Neutrophil (primary cell): ENCODE results near the gene HK1.
"Not testable (repeated sequence)": the region's sequence is repeated elsewhere in the genome, so short reads cannot be mapped to it uniquely, and the experiment has no call there.

ENCODE experiments used
- H3K27ac ChIP-seq: fragments of 200-600 bp; sonication (generic); 2 replicates; pipeline ENCODE4 v1.5.1; 2016; ENCODE audit warnings: mild to moderate bottlenecking, moderate library complexity
- H3K27me3 ChIP-seq: fragments of 200-600 bp; sonication (generic); 2 replicates; pipeline ENCODE4 v1.6.0; 2016; ENCODE audit warnings: mild to moderate bottlenecking
- H3K36me3 ChIP-seq: fragments of 200-600 bp; sonication (generic); 2 replicates; pipeline ENCODE4 v1.5.1; 2017
- H3K4me1 ChIP-seq, 2 experiments: fragments of 200-600 bp in 1 of 2; sonication (generic) in 1 of 2; 1 replicate in 1 of 2; 2 replicates in 1 of 2; pipeline versions ENCODE4 v1.5.1 to v1.6.1; 2013 to 2016; ENCODE audit warnings: low read depth in 1 of 2, low read length in 1 of 2, mild to moderate bottlenecking in 1 of 2, moderate library complexity in 1 of 2; ENCODE audit not compliant: control insufficient read depth in 1 of 2, insufficient read depth in 1 of 2
- H3K4me3 ChIP-seq, 2 experiments: fragments of 200-600 bp in 1 of 2; sonication (generic) in 1 of 2; 1 replicate in 1 of 2; 2 replicates in 1 of 2; pipeline ENCODE4 v1.5.1; 2013 to 2016; ENCODE audit warnings: low read depth in 1 of 2, low read length in 1 of 2, mild to moderate bottlenecking in 1 of 2, moderate library complexity in 1 of 2
- H3K9me3 ChIP-seq: fragments of 200-600 bp; sonication (generic); 2 replicates; pipeline ENCODE4 v1.5.1; 2016
- TF ChIP-seq, protein P1 (sequence below): fragments of 200-600 bp; sonication (generic); IDR thresholded peaks from 2 replicates; pipeline ENCODE4 v1.5.1; 2016; ENCODE audit warnings: antibody characterized with exemption

Gene HK1

DNA sequence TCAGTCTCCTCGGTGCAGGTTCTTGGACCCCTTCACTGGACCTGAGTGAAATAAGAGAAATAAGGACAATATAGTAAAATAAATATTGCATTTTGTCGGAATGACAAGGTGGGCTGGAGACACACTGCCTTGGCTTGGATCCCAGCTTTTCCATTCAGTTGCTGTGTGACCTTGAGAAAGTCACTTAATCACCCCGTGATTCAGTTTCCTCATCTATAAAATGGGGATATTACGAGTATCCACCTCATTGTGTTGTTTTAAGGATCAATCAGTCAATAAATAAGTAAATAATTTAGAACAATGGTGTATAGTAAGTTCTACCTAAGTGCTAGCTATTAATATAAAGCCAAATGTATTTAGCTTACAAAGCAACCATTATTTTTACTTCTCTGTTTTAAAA lies 29.1 kb downstream of the HK1 start:
- Histone ChIP-seq H3K36me3 (no peaks in the 10 kb centered on the region), H3K4me1 (no peaks in the 10 kb centered on the region), H3K27me3 (no peaks in the 10 kb centered on the region), H3K27ac (no peak overlapping the region), H3K9me3 (no peaks in the 10 kb centered on the region), H3K4me3 (no peak overlapping the region)
- TF ChIP-seq, protein P1, sequence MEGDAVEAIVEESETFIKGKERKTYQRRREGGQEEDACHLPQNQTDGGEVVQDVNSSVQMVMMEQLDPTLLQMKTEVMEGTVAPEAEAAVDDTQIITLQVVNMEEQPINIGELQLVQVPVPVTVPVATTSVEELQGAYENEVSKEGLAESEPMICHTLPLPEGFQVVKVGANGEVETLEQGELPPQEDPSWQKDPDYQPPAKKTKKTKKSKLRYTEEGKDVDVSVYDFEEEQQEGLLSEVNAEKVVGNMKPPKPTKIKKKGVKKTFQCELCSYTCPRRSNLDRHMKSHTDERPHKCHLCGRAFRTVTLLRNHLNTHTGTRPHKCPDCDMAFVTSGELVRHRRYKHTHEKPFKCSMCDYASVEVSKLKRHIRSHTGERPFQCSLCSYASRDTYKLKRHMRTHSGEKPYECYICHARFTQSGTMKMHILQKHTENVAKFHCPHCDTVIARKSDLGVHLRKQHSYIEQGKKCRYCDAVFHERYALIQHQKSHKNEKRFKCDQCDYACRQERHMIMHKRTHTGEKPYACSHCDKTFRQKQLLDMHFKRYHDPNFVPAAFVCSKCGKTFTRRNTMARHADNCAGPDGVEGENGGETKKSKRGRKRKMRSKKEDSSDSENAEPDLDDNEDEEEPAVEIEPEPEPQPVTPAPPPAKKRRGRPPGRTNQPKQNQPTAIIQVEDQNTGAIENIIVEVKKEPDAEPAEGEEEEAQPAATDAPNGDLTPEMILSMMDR, result no peak

DNA sequence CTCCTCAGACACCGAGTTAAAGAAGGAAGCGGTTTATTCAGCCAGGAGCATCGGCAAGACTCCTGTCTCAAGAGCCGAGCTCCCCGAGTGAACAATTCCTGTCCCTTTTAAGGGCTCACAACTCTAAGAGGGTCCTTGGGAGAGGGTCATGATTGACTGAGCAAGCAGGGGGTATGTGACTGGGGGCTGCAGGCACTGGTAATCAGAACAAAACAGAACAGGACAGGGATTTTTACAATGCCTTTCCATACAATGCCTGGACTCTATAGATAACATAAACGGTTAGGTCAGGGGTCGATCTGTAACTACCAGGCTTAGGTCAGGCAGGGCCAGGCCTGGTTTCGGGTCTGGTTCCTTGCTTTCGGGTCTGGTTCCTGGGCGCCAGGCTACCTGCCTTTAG lies 30.0 kb downstream of the HK1 start:
- not testable (repeated sequence) for H3K9me3 ChIP-seq, H3K27me3 ChIP-seq, H3K4me1 ChIP-seq, H3K4me3 ChIP-seq, H3K36me3 ChIP-seq, H3K27ac ChIP-seq

DNA sequence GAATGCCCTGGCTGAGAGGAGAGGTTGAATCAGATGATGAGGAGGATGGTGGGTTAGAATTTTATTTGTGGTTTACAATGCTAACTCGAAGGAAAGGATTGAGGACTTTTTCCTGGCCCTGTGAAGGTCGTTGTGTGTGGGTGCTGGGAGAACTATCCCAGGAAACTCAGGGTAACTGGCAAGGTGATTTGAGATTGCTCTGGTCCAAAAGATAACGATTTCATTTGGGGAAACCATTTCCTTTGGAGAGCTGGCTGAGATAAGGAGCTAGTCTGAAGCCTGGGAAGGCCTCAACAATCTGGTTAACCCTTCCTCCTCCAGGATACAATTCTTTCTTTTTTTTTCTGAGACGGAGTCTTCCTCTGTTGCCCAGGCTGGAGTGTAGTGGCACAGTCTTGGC lies 33.0 kb downstream of the HK1 start:
- no peaks in the 10 kb centered on the region for H3K4me1 ChIP-seq
- no peaks in the 10 kb centered on the region for H3K9me3 ChIP-seq
- no peak overlapping the region for H3K4me3 ChIP-seq
- TF ChIP-seq, protein P1, result no peak
- H3K27ac ChIP-seq, result no peak overlapping the region
- no peaks in the 10 kb centered on the region for H3K27me3 ChIP-seq
- H3K36me3 ChIP-seq, result no peaks in the 10 kb centered on the region

DNA sequence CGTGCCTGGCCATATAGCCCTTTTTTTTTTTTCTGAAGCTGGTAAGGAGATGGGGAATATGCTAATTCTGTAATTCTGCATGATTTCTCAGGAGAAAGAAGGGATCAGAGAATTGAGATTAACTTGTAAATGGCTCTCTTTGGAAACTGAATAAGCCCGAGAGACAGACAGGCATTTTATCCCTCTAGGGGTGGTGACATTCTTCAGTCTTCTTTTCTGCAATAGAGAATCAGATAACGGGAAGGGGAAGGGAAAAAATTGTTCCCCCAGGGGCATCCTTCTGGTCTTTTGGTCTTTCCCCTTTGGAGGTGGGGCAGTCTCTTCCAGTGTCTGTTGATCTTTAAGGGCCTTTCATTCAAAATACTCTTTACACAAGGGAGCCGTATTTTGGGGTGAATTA lies 34.2 kb downstream of the HK1 start:
- H3K4me3 ChIP-seq, result no peak overlapping the region
- no peaks in the 10 kb centered on the region for H3K9me3 ChIP-seq
- H3K27me3 ChIP-seq, result no peaks in the 10 kb centered on the region
- H3K36me3 ChIP-seq, result no peaks in the 10 kb centered on the region
- H3K27ac ChIP-seq, result no peak overlapping the region
- TF ChIP-seq, protein P1, result no peak
- H3K4me1 ChIP-seq, result peaks cover 5 to 6% of the 10 kb centered on the region in 2 experiments

DNA sequence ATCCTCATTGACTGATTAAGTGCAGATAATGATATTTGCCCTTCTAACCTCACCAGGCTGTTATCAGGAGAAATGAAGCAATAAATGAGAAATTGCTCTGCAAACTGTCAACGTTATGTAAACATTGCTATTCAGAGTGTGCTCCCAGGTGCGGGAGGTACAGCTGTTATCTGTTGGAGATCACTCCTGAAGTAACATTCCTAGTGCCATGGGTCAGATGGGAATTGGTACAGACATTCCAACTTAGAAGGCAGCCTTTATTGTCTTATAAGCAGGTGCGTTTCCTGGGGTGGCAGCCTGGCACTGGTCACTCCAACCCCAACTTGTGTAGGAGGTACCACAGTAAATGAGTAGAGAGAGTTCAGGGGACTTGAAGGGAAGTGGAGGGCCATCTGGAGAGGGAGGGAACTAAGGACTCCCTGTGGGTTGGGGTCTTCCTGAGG lies 36.8 kb downstream of the HK1 start:
- Histone ChIP-seq H3K27me3 (no peaks in the 10 kb centered on the region), H3K9me3 (no peaks in the 10 kb centered on the region), H3K4me1 (peaks cover 22 to 23% of the 10 kb centered on the region in 2 experiments), H3K27ac (no peak overlapping the region), H3K36me3 (no peaks in the 10 kb centered on the region), H3K4me3 (no peak overlapping the region)
- TF ChIP-seq, protein P1, result no peak

DNA sequence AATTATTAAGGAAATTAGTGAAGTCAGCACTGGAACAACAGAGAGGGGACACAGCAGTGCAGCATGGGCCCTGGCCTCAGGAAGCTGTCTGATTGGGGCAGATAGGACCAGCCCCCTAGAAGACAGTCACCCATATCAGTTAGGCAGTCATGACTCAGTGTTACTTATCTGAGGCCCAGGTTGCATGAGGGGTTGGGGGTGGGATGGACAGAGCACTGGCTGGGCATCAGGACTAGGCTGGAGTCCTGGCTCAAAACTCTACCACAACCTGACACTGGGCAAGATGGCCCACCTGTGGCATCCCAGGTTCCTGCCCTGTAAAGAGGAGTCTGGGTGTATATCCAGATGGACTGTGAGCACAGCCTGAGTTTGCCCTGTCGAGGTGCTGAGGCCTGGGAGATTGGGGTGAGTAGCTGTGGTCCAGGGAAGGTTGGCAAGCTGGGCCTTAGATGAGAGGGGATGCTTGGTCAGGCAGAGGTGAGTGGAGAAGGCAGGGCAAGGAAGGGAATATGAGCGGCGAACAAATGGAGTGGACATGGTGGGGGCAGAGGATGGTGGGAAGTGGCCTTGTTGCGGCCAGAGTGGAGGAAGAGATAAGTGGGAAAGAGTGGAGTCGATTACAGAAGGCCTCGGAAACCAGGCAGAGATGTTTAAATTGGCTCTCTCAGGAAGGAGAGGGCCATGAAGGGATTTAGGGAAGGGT lies 37.5 kb downstream of the HK1 start:
- Histone ChIP-seq H3K9me3 (no peaks in the 10 kb centered on the region), H3K27ac (no peak overlapping the region), H3K4me3 (no peak overlapping the region), H3K4me1 (peaks cover 28 to 29% of the 10 kb centered on the region in 2 experiments), H3K27me3 (no peaks in the 10 kb centered on the region), H3K36me3 (no peaks in the 10 kb centered on the region)
- TF ChIP-seq, protein P1, result no peak
